Chondrocyte (in vitro differentiated cells): ENCODE results near the gene ALDH3B1. TPM values are rescaled to one million over a fixed set of nuclear protein-coding genes. Genes with fewer than 3 reads are reported as not detected.

Experiments used
- DNase-seq: peaks from one replicate; pipeline ENCODE4 v3.0.0; 2021; ENCODE audit warnings: mixed read lengths, low spot score
- H3K27ac Mint-ChIP-seq: one replicate; pipeline ENCODE4 v1.8.0; 2021; ENCODE audit warnings: mild to moderate bottlenecking, moderate library complexity, mixed read lengths; ENCODE audit not compliant: unreplicated experiment
- H3K27me3 Mint-ChIP-seq: 2 replicates; pipeline ENCODE4 v1.8.0; 2021; ENCODE audit warnings: low read depth, mixed read lengths
- H3K36me3 Mint-ChIP-seq: 2 replicates; pipeline ENCODE4 v1.8.0; 2021; ENCODE audit warnings: low read depth, mixed read lengths
- H3K4me1 Mint-ChIP-seq: 2 replicates; pipeline ENCODE4 v1.8.0; 2021; ENCODE audit warnings: low read depth, mild to moderate bottlenecking, mixed read lengths
- H3K4me3 Mint-ChIP-seq: one replicate; pipeline ENCODE4 v1.8.0; 2021; ENCODE audit warnings: mild to moderate bottlenecking, moderate library complexity, mixed read lengths; ENCODE audit not compliant: unreplicated experiment
- H3K9me3 Mint-ChIP-seq: 2 replicates; pipeline ENCODE4 v1.8.0; 2021; ENCODE audit warnings: low read depth, mixed read lengths
- total RNA-seq: library from RNA; stranded (reverse); gene quantifications from 3 replicates; pipeline ENCODE4 v1.2.1, GENCODE V29; 2021
- TF ChIP-seq, protein P1 (sequence below): fragments of 200-600 bp; sonication (generic); IDR thresholded peaks from 2 replicates; pipeline ENCODE4 v1.5.0; 2021; ENCODE audit warnings: antibody characterized with exemption, mild to moderate bottlenecking, moderate library complexity

Gene ALDH3B1
- total RNA-seq, 1 donor from 2014 or later, result 13.1 TPM

GRCh38 chr11:68032997-68033707, 23.0 kb downstream of the ALDH3B1 start:
- no peaks in the 10 kb centered on the region for H3K27me3 Mint-ChIP-seq
- no peak overlapping the region for H3K27ac Mint-ChIP-seq
- H3K36me3 Mint-ChIP-seq, result peaks cover 5% of the 10 kb centered on the region
- peaks cover 36% of the 10 kb centered on the region for H3K4me1 Mint-ChIP-seq
- DNase-seq, result no peak
- H3K4me3 Mint-ChIP-seq, result no peak overlapping the region
- H3K9me3 Mint-ChIP-seq, result no peaks in the 10 kb centered on the region
- TF ChIP-seq, protein P1, sequence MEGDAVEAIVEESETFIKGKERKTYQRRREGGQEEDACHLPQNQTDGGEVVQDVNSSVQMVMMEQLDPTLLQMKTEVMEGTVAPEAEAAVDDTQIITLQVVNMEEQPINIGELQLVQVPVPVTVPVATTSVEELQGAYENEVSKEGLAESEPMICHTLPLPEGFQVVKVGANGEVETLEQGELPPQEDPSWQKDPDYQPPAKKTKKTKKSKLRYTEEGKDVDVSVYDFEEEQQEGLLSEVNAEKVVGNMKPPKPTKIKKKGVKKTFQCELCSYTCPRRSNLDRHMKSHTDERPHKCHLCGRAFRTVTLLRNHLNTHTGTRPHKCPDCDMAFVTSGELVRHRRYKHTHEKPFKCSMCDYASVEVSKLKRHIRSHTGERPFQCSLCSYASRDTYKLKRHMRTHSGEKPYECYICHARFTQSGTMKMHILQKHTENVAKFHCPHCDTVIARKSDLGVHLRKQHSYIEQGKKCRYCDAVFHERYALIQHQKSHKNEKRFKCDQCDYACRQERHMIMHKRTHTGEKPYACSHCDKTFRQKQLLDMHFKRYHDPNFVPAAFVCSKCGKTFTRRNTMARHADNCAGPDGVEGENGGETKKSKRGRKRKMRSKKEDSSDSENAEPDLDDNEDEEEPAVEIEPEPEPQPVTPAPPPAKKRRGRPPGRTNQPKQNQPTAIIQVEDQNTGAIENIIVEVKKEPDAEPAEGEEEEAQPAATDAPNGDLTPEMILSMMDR, result no peak

DNA sequence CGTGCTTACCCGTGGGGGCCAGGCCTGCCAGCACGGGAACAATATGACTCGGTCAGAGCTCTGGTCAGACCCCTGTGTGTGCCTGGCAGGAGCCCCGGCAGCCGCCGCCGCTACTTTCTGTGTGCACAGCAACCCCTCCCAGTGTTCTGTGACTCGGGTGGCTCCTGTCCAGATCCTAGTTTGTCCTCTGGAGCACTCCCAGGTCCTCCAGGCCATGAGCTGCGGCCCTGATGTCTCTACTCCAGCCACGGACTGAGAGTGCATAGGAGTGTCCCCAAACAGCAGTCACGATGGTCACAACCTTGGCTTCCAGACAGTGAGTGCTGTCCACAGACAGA, 23.6 kb downstream of the ALDH3B1 start:
- no peaks in the 10 kb centered on the region for H3K9me3 Mint-ChIP-seq
- no peak overlapping the region for H3K4me3 Mint-ChIP-seq
- TF ChIP-seq, protein P1, result no peak
- no peak for DNase-seq
- no peak overlapping the region for H3K27ac Mint-ChIP-seq
- H3K27me3 Mint-ChIP-seq, result no peaks in the 10 kb centered on the region
- peaks cover 5% of the 10 kb centered on the region for H3K36me3 Mint-ChIP-seq
- peaks cover 34% of the 10 kb centered on the region for H3K4me1 Mint-ChIP-seq

DNA sequence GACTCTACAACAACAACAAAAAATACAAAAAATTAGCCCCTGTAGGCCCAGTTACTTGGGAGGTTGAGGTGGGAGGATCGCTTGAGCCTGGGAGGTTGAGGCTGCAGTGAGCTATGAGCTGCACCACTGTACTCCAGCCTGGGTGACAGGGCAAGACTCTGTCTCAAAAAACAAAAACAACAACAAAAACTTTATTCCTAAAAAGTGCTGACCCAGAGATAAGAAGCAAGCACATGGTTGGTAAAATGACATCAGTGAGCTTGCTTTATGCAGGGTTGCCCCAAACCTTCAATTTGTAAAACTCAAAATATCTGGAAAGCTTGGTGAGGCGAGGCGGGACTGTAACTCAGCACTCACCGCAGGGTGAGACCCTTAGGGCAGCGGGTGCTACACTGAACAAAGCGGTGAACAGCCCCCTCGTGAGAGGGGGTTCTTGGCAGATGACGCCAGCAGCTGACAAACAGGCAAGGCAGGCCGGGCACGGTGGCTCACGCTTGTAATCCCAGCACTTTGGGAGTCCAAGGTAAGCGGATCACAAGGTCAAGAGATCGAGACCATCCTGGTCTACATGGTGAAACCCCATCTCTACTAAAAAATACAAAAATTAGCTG, 25.2 kb downstream of the ALDH3B1 start:
- DNase-seq, result no peak
- TF ChIP-seq, protein P1, result no peak
- Mint-ChIP-seq H3K4me3 (no peak overlapping the region), H3K36me3 (peaks cover 5% of the 10 kb centered on the region), H3K27ac (peak overlapping the region; percentile 41), H3K4me1 (peaks cover 25% of the 10 kb centered on the region), H3K9me3 (no peaks in the 10 kb centered on the region), H3K27me3 (no peaks in the 10 kb centered on the region)

DNA sequence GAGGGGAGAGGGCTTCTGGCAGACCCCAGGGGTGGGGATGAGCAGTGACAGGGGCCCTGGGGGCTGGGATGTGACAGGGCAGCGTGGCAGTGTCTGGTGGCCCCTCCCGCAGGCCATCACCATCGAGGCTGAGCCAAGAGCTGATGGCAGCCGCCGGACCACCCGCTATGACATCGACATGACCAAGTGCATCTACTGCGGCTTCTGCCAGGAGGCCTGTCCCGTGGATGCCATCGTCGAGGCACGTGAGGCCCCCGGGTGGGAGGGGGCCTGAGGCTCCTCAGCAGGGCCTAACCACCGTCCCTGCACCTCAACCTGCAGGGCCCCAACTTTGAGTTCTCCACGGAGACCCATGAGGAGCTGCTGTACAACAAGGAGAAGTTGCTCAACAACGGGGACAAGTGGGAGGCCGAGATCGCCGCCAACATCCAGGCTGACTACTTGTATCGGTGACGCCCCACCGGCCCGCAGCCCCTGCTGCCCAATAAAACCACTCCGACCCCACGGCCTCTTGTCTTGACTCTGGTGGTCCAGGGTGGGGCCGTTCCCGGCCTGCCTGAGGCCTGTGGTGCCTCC, 26.1 kb downstream of the ALDH3B1 start:
- peak overlapping the region; percentile 22 for H3K27ac Mint-ChIP-seq
- H3K9me3 Mint-ChIP-seq, result no peaks in the 10 kb centered on the region
- no peak overlapping the region for H3K4me3 Mint-ChIP-seq
- H3K4me1 Mint-ChIP-seq, result peaks cover 26% of the 10 kb centered on the region
- no peaks in the 10 kb centered on the region for H3K27me3 Mint-ChIP-seq
- TF ChIP-seq, protein P1, result no peak
- no peak for DNase-seq
- peaks cover 5% of the 10 kb centered on the region for H3K36me3 Mint-ChIP-seq

DNA sequence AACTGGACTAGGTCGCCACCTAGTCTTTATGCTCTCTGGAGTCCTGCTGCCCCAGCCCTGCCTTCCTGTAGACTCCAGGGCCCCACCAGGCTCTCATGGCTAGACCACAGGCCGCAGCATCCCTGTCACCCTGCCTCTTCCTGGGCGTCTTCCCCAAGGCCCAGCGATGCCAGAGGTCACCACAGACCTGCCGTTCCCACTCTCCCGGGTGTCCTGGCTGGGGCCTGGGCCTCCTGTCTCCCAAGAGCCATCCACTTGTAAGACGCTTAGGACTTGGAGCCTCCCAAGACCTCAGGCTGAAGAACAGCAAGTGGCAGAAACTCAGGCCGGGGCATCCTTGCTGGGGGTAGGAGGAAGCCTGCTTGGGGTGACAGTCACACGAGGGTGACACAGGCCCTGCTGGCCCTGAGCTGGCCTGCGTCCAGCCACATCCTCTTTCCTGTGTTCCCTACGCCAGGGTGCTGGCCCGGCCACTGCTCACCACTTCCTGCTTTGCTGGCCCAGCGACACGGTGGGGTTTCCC, 26.7 kb downstream of the ALDH3B1 start:
- peaks cover 2% of the 10 kb centered on the region for H3K36me3 Mint-ChIP-seq
- peaks cover 23% of the 10 kb centered on the region for H3K4me1 Mint-ChIP-seq
- no peak overlapping the region for H3K4me3 Mint-ChIP-seq
- no peaks in the 10 kb centered on the region for H3K9me3 Mint-ChIP-seq
- TF ChIP-seq, protein P1, result no peak
- peak overlapping the region; percentile 22 for H3K27ac Mint-ChIP-seq
- H3K27me3 Mint-ChIP-seq, result no peaks in the 10 kb centered on the region
- DNase-seq, result no peak
